NCI-H1092 (cell line): ENCODE measurements around the gene NUP133.
A peak's percentile ranks its signal among the peaks of the same experiment; 100 is the strongest.
"Not testable (repeated sequence)": the region's sequence is repeated elsewhere in the genome, so short reads cannot be mapped to it uniquely, and the experiment has no call there.

Experiments
- DNase-seq: peaks from one replicate; lab custom pipeline; 2025; lab: John Stamatoyannopoulos, UW

The NUP133 gene

DNA sequence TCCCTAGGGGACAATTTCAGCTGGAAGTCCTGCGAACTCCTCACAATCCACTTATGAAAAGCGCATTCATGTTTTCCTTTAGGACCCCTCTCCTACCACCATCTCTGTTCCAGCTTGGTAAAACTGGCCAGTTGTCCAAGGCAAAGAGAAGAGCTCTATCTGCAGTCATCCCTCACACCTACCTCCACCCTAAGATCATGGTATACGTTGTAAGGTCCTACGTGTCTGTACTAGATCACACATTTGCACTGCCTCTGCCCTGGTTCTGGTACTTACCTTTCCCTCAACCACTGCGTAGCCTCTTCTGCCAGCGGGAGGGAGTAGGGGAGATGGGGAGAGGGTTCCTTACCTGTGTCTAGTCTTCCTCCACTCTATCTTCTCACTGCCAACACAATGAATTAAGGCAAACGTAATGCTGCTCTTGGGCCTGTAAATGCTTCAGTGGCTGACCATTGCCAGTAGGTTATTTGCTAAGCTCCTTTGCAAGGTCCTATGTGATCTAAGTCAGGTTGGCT lies 739 bp upstream of the NUP133 start:
- DNase-seq = no peak

DNA sequence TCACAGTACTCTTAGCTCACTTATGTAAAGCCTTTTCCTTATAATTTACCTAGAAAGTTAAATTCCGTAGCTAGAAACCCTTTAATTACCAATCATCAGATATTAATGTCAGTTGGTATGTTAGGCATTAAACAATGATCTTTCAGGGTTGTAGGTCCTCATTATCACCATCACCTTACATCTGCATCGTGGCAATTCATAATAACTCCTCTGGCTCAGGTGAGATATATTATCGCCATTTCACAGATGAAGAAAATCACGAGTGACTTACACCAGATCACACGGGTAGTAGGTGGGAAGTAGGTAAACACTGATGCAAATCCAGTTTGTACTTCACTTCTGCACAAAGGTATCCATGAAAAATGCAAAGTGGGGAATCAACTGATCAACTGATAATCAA lies 639 bp downstream of the NUP133 start:
- DNase-seq = no peak

DNA sequence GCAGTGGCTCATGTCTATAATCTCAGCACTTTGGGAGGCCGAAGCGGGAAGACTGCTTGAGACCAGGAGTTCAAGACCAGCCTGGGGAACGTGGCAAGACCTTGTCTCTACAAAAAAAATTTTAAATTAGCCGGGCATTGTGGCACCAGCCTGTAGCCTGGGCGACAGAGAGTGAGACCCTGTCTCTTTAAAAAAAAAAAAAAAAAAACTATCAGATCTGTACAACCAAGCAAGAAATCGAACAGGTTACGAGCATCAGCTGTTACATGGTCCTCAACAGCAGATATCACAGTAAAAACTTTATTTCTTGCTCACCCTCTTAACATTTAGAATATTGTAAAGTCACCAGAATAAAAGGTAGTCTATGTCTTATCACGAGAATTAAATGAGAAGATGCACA lies 1.5 kb downstream of the NUP133 start:
- DNase-seq = no peak

DNA sequence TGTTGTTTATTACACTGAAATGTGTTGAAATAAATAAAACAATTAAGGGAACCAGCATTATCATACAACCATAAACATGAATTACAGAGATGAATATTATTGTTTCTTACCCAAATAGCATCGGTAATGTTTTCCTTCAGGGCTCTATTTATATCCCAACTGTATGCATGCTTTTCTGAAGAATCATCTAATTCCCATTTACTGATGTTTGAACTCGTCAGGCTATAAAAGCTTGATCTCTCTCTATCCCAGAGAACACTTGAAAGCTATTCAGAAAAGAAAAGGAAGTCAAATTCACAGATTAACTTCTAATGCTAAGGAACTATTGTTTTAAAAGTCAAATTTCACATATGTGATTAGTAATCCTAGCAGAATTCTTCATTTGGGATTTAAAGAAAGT lies 12.4 kb downstream of the NUP133 start:
- DNase-seq = no peak

DNA sequence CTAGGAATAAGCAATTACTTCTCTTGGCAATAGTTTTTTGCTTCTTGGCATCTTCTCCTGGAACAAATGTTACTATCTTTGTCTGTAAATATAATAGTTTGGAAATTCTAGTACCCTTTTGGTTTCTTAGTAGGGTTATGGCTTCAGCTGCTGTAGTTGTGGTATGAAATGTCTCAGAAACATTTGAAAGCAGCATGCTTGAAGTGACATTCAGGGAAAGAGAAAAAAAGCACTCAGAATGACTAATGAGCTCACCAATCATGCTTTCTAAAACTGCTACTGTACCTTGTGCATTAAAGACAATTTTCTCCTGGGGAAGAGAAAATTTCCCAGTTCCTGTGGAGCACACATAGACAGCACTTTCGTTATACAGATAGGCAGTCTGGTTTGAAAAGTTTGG lies 21.0 kb downstream of the NUP133 start:
- DNase-seq = no peak

DNA sequence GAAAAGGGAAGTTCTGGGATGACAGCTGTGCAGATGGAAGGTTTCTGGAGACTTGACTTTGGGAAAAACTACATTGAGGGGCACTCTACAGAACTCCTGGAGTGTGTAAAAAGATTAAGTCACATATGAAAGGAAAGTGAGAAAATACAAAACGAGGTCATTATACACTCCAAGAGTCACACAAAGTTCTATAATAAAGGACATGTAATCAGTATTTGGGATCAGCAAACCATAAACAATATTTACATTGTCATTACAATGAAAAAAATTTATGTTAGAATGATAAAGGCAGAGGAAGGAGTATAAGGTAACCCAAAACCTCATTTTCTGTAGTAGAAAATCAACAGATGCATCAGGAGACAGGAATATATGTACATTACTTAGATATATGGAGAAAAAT lies 22.8 kb downstream of the NUP133 start:
- no peak for DNase-seq

DNA sequence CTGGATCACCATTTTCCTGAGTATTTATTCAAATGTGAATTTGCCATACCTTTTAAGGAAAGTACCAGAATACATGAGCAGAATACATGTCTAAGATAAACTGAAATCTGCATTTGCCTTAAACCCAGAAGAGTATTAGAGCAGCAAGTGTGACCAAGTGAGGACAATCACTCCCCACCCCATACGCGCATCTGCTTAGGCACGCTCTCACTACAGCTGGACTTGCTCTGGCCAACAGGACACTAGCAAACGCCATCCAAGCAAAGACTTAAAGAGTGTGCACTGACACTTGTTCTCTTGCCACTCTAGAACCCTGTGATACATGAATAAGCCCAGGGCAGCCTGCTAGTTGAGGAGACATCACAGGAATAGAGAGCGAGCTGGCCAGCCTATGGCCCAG lies 25.6 kb downstream of the NUP133 start:
- DNase-seq = no peak

DNA sequence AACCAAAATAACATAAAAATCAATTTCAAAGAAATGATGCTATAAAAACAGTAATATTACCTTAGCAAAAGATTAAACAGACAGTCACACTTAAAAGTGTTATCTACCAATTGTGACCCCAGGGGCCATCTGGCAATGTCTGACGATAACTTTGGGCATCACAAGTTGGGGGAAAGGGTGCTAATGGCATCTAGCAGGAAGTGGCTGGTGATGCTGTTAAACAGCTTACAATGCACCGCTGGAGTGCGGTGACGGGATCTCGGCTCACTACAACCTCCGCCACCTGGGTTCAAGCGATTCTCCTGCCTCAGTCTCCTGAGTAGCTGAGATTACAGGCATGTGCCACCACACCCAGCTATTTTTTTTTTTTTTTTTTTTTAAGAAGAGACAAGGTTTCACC lies 27.6 kb downstream of the NUP133 start:
- DNase-seq = no peak

DNA sequence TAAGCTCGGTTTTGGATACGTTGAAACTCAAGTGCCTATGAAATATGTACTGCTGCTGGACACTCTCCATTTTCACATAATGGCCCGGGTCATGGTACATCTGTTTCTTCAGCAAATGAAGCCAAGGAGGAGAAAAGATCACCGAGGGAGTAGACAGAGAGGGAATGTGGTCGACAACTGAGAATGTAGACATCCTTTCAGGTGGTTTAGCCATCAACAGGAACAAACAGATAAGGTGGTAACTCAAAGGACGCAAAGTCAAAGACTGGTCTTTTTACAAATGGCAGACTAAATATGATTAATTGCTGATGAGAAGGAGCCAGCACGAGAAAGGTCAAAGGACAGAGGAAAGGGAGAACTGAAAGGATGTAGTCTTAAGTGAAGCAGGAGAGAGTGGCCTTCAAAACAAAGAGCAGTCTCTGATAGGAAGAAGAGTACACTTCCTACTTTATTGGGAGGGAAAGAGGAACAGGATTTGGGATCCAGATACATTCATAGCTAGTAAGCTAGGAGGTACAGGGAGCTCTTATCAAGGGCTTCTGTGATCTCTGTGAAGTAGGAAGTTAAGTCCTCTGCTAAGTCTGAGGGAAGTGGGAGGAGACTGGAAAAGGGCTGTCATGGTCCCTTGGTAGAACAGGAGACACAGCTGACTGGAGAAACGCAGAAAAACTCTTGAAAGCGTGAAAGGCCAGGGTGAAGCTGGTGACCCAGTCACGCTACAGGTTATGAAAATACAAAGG lies 28.3 kb downstream of the NUP133 start:
- no peak for DNase-seq

DNA sequence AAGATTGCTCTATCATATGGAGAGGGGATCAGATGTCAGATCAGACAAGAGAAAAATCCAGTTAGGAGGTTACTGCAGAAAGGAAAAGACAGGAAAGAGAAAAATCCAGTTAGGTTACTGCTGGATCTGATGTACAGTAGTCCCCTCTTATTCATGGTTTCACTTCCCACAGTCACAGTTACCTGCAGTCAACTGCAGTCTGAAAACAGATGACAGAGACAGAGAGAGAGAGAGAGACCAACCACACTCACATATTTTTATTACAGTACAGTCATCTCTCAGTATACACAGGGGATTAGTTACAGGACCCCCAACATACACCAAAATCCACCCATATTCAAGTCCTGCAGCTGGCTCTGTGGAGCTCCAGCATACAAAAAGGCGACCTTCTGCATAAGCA lies 29.3 kb downstream of the NUP133 start:
- DNase-seq = no peak

DNA sequence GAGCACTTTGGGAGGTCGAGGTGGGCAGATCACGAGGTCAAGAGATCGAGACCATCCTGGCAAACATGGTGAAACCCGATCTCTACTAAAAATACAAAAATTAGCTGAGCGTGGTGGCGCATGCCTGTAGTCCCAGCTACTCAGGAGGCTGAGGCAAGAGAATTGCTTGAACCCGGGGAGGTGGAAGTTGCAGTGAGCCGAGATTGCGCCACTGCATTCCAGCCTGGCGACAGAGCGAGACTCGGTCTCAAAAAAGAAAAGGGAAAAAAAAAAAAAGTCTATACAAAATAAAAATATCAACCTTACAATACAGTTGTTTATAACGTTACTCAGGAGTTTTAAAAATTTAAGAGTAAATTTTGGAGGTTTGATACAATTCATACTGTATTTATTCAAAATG lies 32.3 kb downstream of the NUP133 start:
- DNase-seq = not testable (repeated sequence)

DNA sequence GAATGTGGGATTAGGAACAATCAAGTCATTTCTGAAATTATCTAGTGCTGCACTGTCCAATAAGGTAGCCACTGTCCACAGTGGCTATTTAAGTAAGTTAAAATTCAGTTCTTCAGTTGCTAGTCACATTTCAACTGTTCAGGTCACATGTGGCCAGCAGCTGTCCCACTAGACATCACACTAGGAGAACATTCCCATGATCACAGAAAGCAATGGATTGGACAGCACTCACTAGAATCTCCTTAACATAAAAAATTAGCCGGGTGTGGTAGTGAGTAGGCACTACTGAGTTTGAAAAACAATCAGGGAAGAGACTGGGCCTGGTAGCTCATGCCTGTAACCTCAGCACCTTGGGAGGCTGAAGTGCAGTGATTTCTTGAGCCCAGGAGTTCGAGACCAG lies 33.6 kb downstream of the NUP133 start:
- DNase-seq = no peak

DNA sequence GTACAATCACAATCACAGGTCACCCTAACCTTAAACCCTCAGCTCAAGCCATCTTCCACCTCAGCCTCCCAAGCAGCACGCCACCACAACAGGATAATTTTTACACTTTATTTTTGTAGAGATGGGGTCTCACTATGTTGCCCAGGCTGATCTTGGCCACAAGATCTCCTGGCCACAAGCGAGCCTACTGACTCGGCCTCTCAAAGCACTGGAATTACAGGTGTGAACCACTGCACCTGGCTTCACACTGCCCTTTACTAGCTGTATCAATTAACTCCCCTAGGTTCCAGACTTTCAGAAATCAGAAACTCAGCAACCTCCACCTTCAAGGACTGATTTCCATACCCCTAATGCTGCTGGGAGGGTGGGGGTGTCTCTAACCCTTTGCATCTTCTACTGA lies 37.0 kb downstream of the NUP133 start:
- DNase-seq = no peak

DNA sequence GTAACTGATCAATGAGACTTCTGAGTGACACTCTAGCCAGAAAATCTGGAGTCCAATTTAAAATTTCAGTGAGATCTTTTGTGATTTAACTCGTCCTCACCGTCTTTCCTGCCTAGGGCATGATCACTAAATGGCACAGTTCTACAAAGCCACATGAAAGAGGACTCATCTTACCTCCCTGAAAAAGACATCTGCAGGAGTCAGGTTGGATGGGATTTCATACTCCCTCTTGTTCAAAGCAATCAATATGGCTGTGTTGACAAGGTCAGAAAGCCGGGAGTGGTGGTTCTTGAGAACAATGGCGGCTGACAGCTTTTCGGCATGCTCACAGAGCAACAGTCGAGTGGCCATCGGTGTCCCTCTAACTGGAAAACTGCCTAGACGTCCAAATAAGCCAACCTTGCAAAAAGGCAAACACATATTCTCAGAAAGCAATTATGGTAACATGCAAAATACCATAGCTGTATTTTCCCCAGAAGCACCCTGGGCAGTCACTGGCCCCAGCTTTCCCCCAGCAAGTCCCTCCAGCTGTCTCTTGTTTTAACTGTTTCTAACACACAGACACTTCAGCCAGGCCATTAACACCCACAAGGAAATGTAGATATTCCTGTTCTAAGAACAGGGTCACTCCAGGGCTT lies 37.6 kb downstream of the NUP133 start:
- peak; percentile 77 for DNase-seq

DNA sequence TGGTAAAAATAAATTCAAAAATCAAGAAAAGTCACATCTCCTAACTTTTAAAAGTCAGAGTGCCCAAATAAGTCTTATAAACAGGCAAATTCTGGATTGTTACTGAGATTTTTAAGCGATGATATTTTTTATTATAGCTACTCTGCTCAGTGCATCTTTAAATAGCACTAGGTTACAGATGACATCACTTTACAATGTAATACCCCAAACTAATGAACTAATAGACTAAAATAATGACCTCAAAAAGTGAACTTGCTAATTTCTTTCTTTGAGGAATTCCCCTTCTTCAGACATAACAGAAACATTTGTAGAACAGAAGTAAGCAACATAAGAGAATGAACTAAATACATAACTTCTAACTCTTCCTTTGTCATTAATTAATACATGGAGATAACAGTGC lies 41.3 kb downstream of the NUP133 start:
- DNase-seq = no peak

DNA sequence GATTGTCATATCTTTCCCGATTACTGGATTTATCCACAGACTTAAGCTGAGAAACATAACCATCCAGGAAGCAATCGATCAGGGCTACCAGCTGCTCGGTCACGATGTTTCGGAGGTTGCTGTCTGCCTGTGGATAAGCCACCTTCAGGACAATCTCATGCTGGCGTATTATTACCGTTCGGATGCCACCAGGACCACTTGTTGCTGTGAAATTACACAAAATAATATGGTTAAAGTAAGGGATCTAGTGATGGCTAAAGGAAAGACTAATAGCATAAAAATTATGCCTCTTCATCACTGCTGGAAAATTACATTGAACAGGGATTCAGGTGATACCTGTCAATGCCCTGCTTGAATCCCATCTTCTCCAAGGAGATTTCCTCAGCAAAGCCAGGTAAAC lies 43.5 kb downstream of the NUP133 start:
- DNase-seq = no peak

DNA sequence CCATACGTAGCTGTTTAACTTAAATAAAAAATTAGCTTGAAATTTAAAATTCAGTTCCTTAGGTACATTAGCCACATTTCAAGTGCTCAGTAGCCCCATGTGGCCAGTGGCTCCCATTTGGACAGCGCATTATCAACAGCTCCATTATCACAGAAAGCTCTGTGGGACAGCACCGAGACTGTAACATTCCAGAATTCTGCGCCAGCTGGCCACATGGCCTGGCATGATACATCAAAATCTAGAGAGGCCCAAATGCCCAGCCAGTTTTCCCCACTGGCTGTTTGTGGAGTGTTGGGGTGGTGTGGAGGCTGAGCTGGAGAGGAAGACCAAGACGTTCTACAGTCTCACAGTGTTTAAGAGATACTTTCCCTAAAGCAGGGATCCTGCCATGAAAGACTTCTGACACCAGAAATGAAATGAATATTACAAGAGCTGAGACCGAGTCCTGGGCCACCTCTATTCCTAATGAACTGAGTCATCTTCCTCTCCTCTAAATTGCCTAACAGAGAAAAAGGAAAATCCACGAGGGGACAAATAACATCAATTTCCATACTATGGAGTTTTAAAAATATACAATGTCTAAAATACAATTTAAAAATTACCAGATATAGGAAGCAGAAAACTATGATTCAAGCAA lies 47.0 kb downstream of the NUP133 start:
- no peak for DNase-seq

DNA sequence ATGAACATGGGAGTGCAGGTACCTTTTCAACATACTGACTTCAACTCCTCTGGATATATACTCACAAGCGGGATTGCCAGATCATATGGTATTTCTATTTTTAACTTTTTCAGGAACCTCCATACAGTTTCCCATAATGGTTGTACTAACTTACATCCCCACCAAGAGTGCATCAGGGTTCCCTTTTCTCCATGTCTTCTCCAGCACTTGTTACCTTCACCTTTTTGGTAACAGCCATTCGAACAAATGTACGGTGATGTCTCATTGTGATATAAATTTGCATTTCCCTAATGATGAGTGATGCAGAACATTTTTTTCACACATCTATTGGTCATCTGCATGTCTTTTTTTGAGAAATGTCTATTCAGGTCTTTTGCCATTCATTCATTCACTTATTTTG lies 48.3 kb downstream of the NUP133 start:
- DNase-seq = no peak

DNA sequence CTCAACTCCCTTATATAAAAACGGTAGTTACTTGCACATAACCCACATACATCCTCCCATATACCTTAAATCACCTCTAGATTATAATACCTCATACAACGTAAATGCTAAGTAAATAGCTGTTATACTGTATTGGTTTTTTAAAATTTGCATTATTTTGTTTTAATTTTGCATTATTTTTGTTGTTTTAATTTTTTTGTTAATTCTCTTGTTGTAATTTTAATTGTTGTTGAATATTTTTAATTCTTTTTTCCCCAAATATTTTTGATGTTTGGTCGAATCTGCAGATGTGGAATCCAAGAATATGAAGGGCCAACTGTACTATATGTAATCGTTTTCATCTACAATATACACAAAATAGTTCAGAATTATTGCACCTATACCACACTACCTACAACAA lies 50.7 kb downstream of the NUP133 start:
- DNase-seq = no peak

DNA sequence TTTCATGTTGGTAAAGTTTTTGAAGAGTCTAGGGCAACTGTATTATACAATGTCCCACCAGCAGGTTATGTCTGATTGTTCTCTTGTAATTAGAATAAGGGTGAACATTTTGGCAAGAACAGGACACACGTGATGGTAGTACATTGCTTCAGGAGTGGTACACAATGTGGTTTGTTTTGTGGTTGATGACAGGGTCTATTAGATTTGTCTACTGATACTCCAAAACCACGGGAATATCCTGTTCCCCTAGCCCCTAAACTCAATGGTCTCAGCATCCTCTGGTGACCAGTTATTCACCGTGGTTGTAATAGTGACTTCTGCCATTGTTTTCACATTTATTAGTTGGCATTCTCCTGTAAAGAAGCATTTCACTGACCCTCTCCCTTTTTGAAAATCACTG lies 52.1 kb downstream of the NUP133 start:
- no peak for DNase-seq

DNA sequence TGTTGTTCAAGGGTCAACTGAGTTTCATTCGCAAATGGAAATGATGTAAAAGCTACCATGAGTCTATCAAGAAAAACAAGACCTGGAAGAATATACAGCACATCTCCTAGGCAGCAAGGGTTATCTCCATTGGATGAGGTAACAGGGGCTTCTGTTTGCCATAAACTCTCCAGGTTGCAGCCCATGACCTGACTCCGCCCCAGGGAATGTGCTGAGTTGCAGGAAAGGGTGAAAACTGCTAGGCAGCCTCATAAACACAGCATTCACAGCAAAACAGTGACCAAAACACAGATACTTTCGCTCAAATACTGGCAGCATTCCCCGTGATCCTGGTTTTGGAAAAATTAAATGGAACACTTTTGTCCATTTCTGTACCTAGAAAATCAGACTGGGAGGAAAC lies 54.1 kb downstream of the NUP133 start:
- no peak for DNase-seq

DNA sequence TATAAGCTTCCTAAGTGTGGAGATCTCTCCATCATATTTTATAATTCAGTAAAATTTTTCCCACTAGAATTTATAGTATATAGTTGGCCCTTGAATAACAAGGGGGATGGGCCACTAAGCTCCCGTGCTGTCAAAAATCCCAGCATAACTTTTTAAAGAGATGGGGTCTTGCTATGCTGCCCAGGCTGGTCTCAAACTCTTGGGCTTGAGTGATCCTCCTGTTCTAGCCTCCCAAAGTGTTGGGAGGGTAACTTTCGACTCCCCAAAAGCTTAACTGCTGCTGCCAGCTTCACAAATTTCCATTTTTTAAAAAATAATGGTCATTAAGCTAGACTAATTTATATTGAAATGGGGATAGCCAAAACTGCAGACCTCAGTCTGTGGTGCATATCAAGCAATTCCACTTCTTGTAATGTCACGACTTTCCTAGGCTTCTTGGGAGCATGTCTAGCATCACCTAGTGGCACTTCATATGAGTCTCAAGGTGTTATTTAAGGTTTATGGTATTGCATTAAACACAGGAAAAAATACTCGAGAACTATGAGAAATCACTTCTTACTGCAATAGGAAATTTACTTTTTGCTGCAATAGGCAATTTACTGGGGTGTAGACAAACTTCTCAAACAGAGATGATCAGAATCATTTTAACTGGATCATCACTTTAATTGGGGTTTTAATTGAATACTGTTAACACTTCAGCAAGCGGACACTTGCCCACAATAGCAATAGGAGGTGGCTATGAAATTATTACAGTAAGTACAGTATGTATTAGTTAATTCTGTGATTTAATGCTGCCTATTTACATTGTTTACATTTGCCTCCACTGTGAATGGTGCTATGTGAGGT lies 55.0 kb downstream of the NUP133 start:
- DNase-seq = peak; percentile 9
